HTR-8/SVneo (cell line): ENCODE results near the gene SLC25A38.
A peak's percentile ranks its signal among the peaks of the same experiment; 100 is the strongest.

Source experiments
- DNase-seq: peaks from one replicate; pipeline ENCODE4 v3.0.0; 2011; ENCODE audit warnings: low spot score, mixed read lengths; ENCODE audit not compliant: insufficient read length
- FAIRE-seq: peaks from 2 replicates; lab custom pipeline; 2011; peaks lifted over from hg19 to GRCh38; lab: Jason Lieb, UNC

SLC25A38 gene

GRCh38 chr3:39372833-39373232, 10.3 kb upstream of the SLC25A38 start:
- FAIRE-seq, result no peak
- no peak for DNase-seq

- FAIRE-seq, result no peak
- DNase-seq, result no peak
These were observed 6.1 kb upstream of the SLC25A38 start for GRCh38 chr3:39376959-39377634.

DNA sequence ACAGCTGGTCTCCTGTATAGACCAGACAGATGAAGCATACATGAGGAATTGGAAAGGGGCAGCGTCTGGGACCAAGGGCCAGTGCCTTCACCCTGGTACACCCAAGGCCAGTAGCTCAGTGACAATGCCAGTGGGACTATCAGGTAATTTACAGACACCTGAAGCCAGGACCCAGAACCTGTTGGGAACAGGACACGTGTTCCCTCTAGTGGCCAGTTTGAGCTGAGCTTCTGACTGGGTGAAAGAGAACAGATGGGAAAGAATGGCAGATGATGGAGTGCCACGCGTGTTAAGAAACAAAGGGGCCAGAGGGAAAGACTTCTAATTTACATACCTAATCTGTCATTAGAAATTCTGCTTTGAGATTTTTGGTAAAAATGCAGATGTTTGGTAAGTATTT, 5.1 kb upstream of the SLC25A38 start:
- peak; percentile 36 for DNase-seq
- FAIRE-seq, result no peak

DNA sequence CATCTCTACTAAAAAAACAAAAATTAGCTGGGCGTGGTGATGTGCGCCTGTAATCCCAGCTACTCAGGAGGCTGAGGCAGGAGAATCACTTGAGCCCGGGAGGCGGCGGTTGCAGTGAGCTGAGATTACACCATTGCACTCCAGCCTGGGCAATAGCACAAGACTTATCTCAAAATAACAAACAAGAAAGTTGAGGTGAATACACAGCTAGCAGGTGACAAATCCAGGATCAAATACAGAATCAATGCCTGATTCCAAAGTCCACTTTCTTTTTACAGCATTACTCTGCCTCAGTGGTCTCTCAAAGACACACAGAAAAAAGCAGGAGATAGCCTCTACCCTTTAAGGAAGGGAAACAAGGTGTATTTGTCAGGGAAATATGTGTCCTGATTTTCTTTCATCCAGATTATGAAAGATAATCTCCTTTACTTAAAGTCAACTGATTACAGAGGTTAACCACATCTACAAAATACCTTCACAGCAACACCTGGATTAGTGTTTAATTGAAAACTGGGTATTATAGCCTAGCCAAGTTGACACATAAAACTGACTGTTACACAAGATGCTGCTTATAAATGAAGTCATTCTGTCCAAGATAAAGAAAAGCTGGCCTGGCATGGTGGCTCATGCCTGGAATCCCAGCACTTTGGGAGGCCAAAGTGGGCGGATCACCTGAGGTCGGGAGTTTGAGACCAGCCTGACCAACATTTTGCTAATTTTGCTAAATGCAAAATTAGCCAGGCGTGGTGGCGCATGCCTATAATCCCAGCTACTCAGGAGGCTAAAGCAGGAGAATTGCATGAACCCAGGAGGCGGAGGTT, 4.0 kb upstream of the SLC25A38 start:
- no peak for DNase-seq
- no peak for FAIRE-seq

- DNase-seq (no peak), FAIRE-seq (no peak)
These were observed 3.4 kb upstream of the SLC25A38 start for GRCh38 chr3:39379778-39380155.

DNA sequence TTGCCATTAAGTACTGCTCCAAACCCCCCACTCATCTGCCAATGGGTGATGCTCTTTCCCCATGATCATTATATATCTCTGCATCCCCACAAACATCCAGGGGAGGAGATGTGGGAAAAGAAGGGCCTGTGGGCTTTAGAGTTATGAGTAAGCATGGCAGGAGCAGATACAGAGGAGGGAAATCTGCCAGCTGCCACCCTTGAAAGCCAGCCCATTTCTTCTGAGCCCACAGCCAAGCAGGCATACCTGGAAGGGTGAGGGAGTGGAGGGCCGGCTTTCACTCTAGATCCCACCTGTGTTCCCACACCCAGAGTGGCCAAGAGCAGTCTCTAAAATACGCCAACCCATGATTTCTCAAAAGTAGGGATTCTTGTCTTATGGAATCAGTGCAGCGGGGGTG, 1.7 kb upstream of the SLC25A38 start:
- no peak for FAIRE-seq
- DNase-seq, result no peak

GRCh38 chr3:39383881-39384664, 903 bp downstream of the SLC25A38 start:
- DNase-seq, result peak; percentile 94
- FAIRE-seq, result peak; percentile 58

DNA sequence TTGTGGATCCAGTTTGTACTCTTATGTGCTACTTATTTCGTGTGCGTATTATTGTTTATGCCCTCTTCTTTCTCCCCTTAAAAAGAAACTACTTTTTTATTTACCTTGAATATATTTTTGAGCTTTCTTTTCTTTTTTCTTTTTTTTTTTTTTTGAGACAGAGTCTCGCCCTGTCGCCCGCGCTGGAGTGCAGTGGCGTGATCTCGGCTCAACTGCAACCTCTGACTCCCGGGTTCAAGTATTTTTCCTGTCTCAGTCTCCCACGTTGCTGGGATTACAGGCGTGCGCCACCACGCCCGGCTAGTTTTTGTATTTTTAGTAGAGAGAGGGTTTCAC, 1.5 kb downstream of the SLC25A38 start:
- FAIRE-seq, result no peak

GRCh38 chr3:39385456-39386090, 2.4 kb downstream of the SLC25A38 start:
- DNase-seq (no peak), FAIRE-seq (no peak)

More for the DNA sequence above, 1.5 kb downstream of the SLC25A38 start:
- DNase-seq, result no peak

DNA sequence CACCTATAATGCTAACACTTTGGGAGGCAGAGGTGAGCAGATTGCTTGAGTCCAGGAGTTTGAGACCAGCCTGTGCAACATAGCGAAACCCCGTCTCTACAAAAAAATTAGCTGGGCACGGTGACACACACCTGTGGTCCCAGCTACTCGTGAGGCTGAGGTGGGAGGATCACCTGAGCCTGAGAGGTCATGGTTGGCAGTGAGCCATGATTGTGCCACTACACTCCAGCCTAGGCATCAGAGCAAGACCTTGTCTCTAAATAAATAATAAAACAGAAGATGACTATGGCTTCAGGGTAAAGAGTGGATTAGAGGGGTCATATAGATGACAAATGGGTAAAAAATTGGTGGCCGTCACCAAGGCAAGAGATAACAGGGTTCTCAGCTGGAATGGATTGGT, 3.1 kb downstream of the SLC25A38 start:
- FAIRE-seq (no peak), DNase-seq (no peak)

DNA sequence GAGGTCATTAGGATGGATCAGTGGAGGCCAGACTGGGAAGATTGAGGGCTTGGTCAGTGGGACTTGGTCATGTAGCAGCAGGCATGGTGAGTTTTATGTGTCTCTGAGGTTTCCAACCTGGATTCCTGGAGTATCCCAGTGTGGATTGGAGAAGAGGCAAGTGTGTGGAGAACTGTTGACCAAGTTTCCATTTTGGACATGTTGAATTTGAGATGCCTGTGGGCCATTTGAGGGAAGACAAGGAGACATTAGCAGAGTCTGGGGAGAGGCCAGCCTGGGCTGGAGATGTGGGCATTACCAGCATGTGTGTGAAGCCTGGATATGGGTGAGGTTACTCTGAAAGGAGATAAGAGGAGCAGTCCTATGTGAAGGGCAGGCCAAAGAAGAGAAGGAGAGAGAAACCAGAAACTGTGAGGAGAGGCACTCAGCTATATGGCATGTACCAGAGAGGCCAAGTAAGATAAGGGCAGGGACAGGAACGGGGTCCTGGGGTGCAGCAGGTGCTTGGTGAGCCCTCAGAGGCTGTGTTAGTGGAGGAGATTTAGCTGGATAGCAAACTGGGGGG, 4.3 kb downstream of the SLC25A38 start:
- DNase-seq (no peak), FAIRE-seq (no peak)

DNA sequence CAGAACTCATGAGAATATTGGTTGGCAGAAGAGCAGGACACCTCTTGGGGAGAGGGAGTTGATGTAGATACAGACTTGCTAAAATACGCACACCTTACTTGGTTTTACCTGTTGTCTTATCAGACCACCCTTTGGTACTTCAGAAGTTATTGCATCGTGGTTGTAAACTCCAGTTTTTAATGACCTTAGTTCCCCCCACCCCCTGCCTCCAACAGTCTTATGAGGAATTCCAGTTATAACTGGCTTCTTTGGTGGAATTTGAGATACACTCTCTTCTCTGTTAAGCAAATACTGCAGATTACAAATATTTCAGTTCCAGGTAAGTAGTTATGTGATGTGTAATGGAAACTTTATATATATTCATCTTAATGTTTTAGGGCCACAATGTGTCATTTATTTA, 5.0 kb downstream of the SLC25A38 start:
- FAIRE-seq (no peak), DNase-seq (no peak)

GRCh38 chr3:39388741-39389248, 5.6 kb downstream of the SLC25A38 start:
- no peak for FAIRE-seq
- DNase-seq, result no peak

- DNase-seq, result no peak
- FAIRE-seq, result no peak
These were observed 7.0 kb downstream of the SLC25A38 start for GRCh38 chr3:39390181-39390580.

DNA sequence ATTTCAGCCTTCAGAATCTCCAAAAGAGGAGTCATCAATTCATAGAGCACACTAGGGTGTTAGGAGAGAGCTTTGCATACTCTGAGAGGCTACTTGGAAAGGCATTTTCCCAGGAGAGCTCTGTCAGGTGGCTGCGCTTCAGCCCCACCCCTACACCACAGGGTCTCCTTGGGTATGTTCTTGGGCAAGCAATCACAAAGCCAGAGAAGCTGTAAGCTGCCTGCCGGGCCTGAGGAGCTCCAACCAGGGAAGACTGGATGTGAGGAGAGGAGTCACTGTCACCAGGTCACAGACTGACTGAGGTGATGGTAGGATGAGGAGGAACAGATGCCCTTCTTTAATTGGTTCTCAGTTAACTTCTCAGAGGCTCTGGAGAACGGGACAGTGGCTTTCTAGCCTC, 13.5 kb downstream of the SLC25A38 start:
- no peak for DNase-seq
- FAIRE-seq, result no peak

DNA sequence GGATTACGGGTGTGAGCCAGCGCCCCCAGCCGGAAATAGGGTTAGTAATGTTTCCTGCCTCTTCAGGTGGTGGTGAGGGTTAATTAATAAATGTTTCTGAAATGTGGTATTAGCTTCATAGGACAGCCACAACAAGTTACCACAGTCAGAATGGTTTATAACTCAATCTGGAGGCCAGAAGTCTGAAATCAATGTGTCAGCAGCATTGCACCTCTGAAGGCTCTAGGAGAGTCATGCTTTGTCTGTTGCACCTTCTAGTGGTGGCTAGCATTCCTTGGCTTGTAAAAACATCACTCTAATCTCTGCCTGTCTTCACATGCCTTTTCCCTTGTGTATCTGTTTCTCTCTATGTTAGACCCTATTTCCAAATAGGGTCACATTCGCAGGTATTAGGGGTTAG, 15.5 kb downstream of the SLC25A38 start:
- no peak for DNase-seq
- FAIRE-seq, result no peak

GRCh38 chr3:39401983-39402382, 18.8 kb downstream of the SLC25A38 start:
- no peak for DNase-seq
- no peak for FAIRE-seq

- no peak for DNase-seq
- FAIRE-seq, result no peak
These were observed 21.9 kb downstream of the SLC25A38 start for GRCh38 chr3:39404943-39405686.

DNA sequence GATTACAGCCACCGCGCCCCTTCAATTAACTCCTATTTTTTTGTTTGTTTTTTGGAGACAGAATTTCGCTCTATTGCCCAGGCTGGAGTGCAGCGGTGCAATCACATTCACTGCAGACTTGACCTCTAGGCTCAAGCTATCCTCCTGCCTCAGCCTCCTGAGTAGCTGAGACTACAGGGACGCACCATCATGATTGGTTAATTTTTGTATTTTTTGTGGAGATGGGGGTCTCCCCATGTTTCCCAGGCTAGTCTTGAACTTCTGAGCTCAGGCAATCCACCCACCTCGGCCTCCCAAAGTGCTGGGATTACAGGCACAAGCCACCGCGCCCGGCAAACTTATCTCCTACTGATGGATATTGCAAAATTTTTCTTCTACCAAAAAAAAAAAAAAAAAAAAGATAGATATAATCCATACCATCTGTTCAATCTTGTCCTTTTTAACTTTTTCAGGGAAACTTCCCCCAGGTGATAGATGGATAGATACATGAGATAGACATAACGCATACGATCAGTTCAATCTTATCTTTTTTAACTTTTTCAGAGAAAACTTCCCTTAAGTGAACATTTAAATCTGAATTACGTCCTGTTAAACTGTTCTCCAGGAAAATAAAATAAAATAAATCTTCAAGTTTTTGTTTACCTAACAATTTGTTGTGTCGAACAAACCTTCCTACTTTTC, 22.7 kb downstream of the SLC25A38 start:
- DNase-seq (no peak), FAIRE-seq (no peak)
